ENCODE measurements around the gene TP73.

Gene TP73

GRCh38 chr1:3775490-3776230 is 123.3 kb downstream of the TP73 start:
- Histone ChIP-seq H3K27me3 (ENCODE audit: control insufficient read depth, insufficient read depth, low read length) (peaks cover 11% of the 10 kb centered on the region), H3K36me3 (ENCODE audit: control insufficient read depth, low read depth, low read length) (peaks cover 16% of the 10 kb centered on the region), H3K4me1 (ENCODE audit: control insufficient read depth, low read depth, low read length) (peaks cover 8% of the 10 kb centered on the region), H3K4me3 (ENCODE audit: low read length) (no peak overlapping the region), H3K9me3 (ENCODE audit: control insufficient read depth, low read depth, low read length) (no peaks in the 10 kb centered on the region), H3K9ac (ENCODE audit: low read length) (no peak overlapping the region), H3K27ac (ENCODE audit: low read length) (no peak overlapping the region)

- Histone ChIP-seq H3K9ac (ENCODE audit: low read length) (no peak overlapping the region), H3K4me3 (ENCODE audit: low read length) (no peak overlapping the region), H3K36me3 (ENCODE audit: control insufficient read depth, low read depth, low read length) (peaks cover 24% of the 10 kb centered on the region), H3K9me3 (ENCODE audit: control insufficient read depth, low read depth, low read length) (no peaks in the 10 kb centered on the region), H3K27ac (ENCODE audit: low read length) (no peak overlapping the region), H3K4me1 (ENCODE audit: control insufficient read depth, low read depth, low read length) (peaks cover 7% of the 10 kb centered on the region), H3K27me3 (ENCODE audit: control insufficient read depth, insufficient read depth, low read length) (peaks cover 5% of the 10 kb centered on the region)
Observed at GRCh38 chr1:3776231-3776961, 124.1 kb downstream of the TP73 start.

- H3K4me3 ChIP-seq (ENCODE audit: low read length) = no peak overlapping the region
- peaks cover 31% of the 10 kb centered on the region for H3K36me3 ChIP-seq (ENCODE audit: control insufficient read depth, low read depth, low read length)
- no peaks in the 10 kb centered on the region for H3K9me3 ChIP-seq (ENCODE audit: control insufficient read depth, low read depth, low read length)
- H3K27ac ChIP-seq (ENCODE audit: low read length) = no peak overlapping the region
- peaks cover 5% of the 10 kb centered on the region for H3K27me3 ChIP-seq (ENCODE audit: control insufficient read depth, insufficient read depth, low read length)
- H3K4me1 ChIP-seq (ENCODE audit: control insufficient read depth, low read depth, low read length) = peaks cover 4% of the 10 kb centered on the region
- H3K9ac ChIP-seq (ENCODE audit: low read length) = no peak overlapping the region
Observed at GRCh38 chr1:3777078-3777547, 124.8 kb downstream of the TP73 start.

- no peaks in the 10 kb centered on the region for H3K9me3 ChIP-seq (ENCODE audit: control insufficient read depth, low read depth, low read length)
- peaks cover 5% of the 10 kb centered on the region for H3K27me3 ChIP-seq (ENCODE audit: control insufficient read depth, insufficient read depth, low read length)
- H3K4me3 ChIP-seq (ENCODE audit: low read length) = no peak overlapping the region
- H3K4me1 ChIP-seq (ENCODE audit: control insufficient read depth, low read depth, low read length) = peaks cover 4% of the 10 kb centered on the region
- no peak overlapping the region for H3K27ac ChIP-seq (ENCODE audit: low read length)
- no peak overlapping the region for H3K9ac ChIP-seq (ENCODE audit: low read length)
- H3K36me3 ChIP-seq (ENCODE audit: control insufficient read depth, low read depth, low read length) = peaks cover 39% of the 10 kb centered on the region
Observed at GRCh38 chr1:3777647-3778589, 125.6 kb downstream of the TP73 start.

GRCh38 chr1:3778590-3779264 is 126.4 kb downstream of the TP73 start:
- no peak overlapping the region for H3K4me3 ChIP-seq (ENCODE audit: low read length)
- peaks cover 46% of the 10 kb centered on the region for H3K36me3 ChIP-seq (ENCODE audit: control insufficient read depth, low read depth, low read length)
- no peaks in the 10 kb centered on the region for H3K27me3 ChIP-seq (ENCODE audit: control insufficient read depth, insufficient read depth, low read length)
- peaks cover 4% of the 10 kb centered on the region for H3K4me1 ChIP-seq (ENCODE audit: control insufficient read depth, low read depth, low read length)
- no peak overlapping the region for H3K9ac ChIP-seq (ENCODE audit: low read length)
- H3K27ac ChIP-seq (ENCODE audit: low read length) = no peak overlapping the region
- no peaks in the 10 kb centered on the region for H3K9me3 ChIP-seq (ENCODE audit: control insufficient read depth, low read depth, low read length)

- Histone ChIP-seq H3K27me3 (ENCODE audit: control insufficient read depth, insufficient read depth, low read length) (no peaks in the 10 kb centered on the region), H3K4me1 (ENCODE audit: control insufficient read depth, low read depth, low read length) (peaks cover 4% of the 10 kb centered on the region), H3K9me3 (ENCODE audit: control insufficient read depth, low read depth, low read length) (no peaks in the 10 kb centered on the region), H3K9ac (ENCODE audit: low read length) (no peak overlapping the region), H3K36me3 (ENCODE audit: control insufficient read depth, low read depth, low read length) (peaks cover 52% of the 10 kb centered on the region), H3K27ac (ENCODE audit: low read length) (no peak overlapping the region), H3K4me3 (ENCODE audit: low read length) (no peak overlapping the region)
Observed at GRCh38 chr1:3779265-3779911, 127.1 kb downstream of the TP73 start.

GRCh38 chr1:3779912-3780416 is 127.6 kb downstream of the TP73 start:
- Histone ChIP-seq H3K27me3 (ENCODE audit: control insufficient read depth, insufficient read depth, low read length) (no peaks in the 10 kb centered on the region), H3K9me3 (ENCODE audit: control insufficient read depth, low read depth, low read length) (no peaks in the 10 kb centered on the region), H3K4me1 (ENCODE audit: control insufficient read depth, low read depth, low read length) (peaks cover 4% of the 10 kb centered on the region), H3K36me3 (ENCODE audit: control insufficient read depth, low read depth, low read length) (peaks cover 58% of the 10 kb centered on the region), H3K4me3 (ENCODE audit: low read length) (no peak overlapping the region), H3K9ac (ENCODE audit: low read length) (no peak overlapping the region), H3K27ac (ENCODE audit: low read length) (no peak overlapping the region)

GRCh38 chr1:3780901-3781300 is 128.6 kb downstream of the TP73 start:
- no peaks in the 10 kb centered on the region for H3K27me3 ChIP-seq (ENCODE audit: control insufficient read depth, insufficient read depth, low read length)
- no peaks in the 10 kb centered on the region for H3K9me3 ChIP-seq (ENCODE audit: control insufficient read depth, low read depth, low read length)
- no peaks in the 10 kb centered on the region for H3K4me1 ChIP-seq (ENCODE audit: control insufficient read depth, low read depth, low read length)
- no peak overlapping the region for H3K9ac ChIP-seq (ENCODE audit: low read length)
- H3K4me3 ChIP-seq (ENCODE audit: low read length) = no peak overlapping the region
- H3K27ac ChIP-seq (ENCODE audit: low read length) = no peak overlapping the region
- peaks cover 63% of the 10 kb centered on the region for H3K36me3 ChIP-seq (ENCODE audit: control insufficient read depth, low read depth, low read length)

GRCh38 chr1:3783651-3784474 is 131.5 kb downstream of the TP73 start:
- Histone ChIP-seq H3K27me3 (ENCODE audit: control insufficient read depth, insufficient read depth, low read length) (no peaks in the 10 kb centered on the region), H3K9ac (ENCODE audit: low read length) (no peak overlapping the region), H3K4me1 (ENCODE audit: control insufficient read depth, low read depth, low read length) (no peaks in the 10 kb centered on the region), H3K27ac (ENCODE audit: low read length) (no peak overlapping the region), H3K36me3 (ENCODE audit: control insufficient read depth, low read depth, low read length) (peaks cover 67% of the 10 kb centered on the region), H3K4me3 (ENCODE audit: low read length) (no peak overlapping the region), H3K9me3 (ENCODE audit: control insufficient read depth, low read depth, low read length) (no peaks in the 10 kb centered on the region)

GRCh38 chr1:3785045-3785444 is 132.7 kb downstream of the TP73 start:
- Histone ChIP-seq H3K9ac (ENCODE audit: low read length) (no peak overlapping the region), H3K27ac (ENCODE audit: low read length) (no peak overlapping the region), H3K36me3 (ENCODE audit: control insufficient read depth, low read depth, low read length) (peaks cover 57% of the 10 kb centered on the region), H3K4me3 (ENCODE audit: low read length) (no peak overlapping the region), H3K9me3 (ENCODE audit: control insufficient read depth, low read depth, low read length) (no peaks in the 10 kb centered on the region), H3K27me3 (ENCODE audit: control insufficient read depth, insufficient read depth, low read length) (no peaks in the 10 kb centered on the region), H3K4me1 (ENCODE audit: control insufficient read depth, low read depth, low read length) (no peaks in the 10 kb centered on the region)

All from iPS-18a (cell line).